Stimulated activated CD4-positive, alpha-beta T cell treated with anti-CD3 and anti-CD28 coated beads, TNF-alpha, amount 100 ng/mL, for 48 hours (primary cell): ENCODE measurements around the gene SPOCK2.
A peak's percentile ranks its signal among the peaks of the same experiment; 100 is the strongest.

ENCODE experiments used
- DNase-seq, 3 donors: peaks; one replicate each; pipeline ENCODE4 v3.0.0-alpha.2; 2020; ENCODE audit warnings: low read depth in 3 of 3

SPOCK2 gene

DNA sequence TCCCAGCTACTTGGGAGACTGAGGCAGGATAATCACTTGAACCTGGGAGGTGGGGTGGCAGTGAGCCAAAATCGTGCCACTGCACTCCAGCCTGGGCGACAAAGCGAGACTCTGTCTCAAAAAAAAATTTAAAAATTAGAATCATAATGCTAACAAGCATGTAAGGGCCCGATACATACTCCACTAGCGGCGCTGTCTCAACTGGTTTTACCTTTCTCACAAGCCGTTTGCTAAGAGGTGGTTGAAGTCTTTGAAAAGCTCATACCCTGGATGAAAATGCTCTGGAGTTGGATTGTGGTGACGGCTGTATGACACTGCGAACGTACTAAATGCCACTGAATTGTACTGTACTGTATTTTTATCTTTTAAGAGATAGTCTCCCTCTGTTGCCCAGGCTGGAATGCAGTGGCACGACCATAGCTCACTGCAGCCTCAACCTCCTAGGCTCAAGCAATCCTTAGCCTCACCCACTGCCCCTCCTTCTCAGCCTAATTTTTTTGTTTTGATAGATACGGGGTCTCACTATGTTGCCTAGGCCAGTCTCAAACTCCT lies 29.9 kb downstream of the SPOCK2 start:
- DNase-seq: no peak

DNA sequence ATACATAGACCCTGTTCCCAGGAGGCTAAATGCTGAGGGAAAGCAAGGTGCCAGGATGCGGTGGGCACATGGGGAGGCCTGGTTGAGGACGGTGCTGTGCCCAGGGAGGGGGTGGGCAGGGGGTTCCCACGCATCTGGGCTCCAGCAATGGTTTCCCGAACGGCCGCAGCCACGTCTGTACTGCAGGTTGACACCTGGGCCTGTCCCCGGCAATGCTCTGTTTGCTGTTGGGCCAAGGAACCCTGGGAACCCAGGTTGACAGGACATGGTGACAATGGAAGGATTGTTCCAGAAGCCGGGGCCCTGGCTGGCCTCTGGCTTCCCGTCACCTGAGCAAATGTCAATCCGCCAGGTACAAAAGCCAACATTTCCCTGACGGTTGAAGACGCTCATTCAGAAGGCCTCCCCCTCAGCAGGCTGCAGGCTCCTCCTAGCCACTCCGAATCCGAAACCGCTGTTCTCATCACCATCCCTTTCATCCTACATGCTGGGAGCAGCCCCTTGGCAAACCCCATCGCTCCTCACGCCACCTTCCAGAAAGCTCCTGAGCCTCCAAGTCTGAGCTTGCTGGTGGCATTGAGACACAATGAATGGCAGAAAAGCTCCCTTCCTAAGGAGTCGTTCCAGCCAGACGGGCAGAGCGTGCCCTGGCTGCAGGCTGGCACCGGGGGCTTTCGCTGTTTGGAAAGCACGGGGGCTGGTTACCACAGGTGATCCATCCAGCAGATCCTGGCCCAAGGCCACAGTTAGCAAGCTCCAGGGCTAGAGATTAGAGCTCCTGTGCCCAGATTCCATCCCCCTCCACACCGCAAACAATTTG lies 31.2 kb downstream of the SPOCK2 start:
- no peak for DNase-seq

DNA sequence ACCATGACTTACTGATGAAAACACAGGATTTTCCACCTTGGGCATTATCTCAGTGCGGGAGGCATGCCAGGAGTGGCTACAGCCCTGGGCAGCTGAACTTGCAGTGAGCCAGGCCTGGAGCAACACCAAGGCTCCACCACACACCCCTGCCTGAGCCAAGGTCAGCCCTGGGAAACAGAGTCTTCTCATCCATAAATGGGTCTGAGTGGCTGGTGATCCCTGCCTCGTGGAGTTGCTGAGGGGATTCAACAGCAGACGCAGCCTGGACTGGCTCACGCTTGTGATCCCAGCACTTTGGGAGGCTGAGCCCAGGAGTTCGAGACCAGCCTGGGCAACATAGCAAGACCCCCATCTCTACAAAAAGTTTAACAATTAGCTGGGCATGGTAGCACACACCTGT lies 32.2 kb downstream of the SPOCK2 start:
- DNase-seq: no peak

DNA sequence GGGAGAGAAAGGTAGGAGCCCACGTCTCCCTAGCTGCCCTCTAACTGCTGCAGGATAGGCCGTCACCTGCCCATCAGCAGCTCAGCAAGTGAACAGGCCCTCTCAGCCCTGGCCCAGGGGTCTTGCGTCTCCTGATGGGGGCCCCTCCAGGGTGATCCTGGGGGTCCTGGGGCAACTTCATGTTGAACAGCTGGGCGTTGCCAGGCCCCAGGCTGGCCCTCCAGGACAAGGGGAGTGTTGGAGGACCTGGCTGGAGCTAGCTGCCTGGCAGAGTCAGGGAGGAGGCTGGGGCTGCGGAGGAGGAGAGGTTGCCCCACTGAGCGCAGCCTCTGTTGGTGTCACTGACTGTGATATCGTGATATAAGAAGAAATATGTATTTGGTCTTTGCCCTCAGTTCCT lies 34.7 kb downstream of the SPOCK2 start:
- no peak for DNase-seq

DNA sequence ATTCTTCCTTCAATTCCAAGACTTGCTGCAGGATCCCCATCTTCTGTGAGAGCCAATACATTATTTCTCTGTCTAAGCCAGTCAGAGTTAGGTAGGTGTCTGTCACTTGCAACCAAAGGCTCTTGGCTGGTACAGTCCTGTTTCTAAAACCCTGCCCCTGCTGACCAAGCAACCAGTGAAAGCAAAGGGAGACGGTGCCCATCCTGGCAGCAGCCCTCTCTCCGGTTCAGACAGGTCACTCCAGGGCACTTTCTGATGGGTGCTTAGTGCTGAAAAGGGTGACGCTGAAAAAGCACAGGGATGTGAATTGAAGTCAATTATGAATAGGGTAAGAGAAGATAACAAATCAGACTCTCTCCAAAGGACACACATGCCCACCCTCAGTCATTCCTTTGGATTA lies 37.5 kb downstream of the SPOCK2 start:
- DNase-seq: no peak

DNA sequence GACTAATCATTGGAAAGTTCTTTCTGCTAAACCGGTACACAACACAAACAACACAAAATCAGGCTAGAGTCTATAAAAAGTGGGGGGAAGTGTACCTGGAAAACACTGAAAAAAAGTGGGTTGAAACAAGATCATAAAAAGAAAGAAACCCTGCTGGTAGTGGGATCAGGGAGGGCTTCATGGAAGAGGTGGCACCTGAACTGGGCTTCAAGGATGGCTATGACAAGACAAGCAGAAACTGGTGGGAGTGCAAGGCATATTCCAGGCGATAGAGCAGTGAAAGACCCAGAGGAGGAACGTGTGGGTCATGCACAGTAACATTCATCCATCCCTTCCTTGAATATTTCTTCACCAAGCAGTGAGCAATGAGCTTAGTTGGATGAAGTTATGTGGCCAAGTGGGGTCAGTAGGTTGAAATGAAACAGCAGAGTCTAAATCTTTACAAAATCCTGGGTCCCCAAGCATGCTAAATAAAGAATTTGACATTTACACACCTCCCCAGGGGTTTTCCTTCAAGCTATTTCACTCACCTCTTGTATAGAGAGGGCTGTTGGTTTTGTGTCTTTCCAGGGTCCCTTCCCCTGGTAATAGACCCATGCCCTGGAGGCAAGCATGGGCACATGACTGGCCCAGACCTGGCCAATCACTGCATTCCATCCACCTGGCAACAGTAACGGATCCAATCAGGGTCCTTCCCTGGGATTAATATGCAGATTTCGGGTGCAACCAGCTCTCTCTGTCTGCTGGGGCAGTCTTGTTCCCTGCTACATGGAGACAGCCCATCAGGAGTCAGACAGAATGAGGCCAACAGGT lies 38.2 kb downstream of the SPOCK2 start:
- no peak for DNase-seq

DNA sequence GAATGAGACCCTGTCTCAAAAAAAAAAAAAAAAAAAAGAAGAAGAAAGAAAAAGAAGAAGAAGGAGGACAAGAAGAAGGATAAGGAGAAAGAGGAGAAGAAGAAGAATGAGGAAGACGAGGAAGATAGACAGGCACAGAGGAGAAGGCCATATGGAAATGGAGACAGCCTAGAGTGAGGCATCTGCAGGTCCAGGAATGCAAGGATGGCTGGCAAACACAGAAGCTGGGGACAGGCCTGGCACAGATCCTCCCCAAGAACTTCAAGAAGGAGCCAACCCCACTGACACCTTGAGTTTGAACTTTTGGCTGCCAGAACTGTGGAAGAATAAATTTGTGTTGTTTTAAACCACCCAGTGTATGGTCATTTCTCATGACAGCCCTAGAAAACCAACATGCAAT lies 38.9 kb downstream of the SPOCK2 start:
- no peak for DNase-seq

DNA sequence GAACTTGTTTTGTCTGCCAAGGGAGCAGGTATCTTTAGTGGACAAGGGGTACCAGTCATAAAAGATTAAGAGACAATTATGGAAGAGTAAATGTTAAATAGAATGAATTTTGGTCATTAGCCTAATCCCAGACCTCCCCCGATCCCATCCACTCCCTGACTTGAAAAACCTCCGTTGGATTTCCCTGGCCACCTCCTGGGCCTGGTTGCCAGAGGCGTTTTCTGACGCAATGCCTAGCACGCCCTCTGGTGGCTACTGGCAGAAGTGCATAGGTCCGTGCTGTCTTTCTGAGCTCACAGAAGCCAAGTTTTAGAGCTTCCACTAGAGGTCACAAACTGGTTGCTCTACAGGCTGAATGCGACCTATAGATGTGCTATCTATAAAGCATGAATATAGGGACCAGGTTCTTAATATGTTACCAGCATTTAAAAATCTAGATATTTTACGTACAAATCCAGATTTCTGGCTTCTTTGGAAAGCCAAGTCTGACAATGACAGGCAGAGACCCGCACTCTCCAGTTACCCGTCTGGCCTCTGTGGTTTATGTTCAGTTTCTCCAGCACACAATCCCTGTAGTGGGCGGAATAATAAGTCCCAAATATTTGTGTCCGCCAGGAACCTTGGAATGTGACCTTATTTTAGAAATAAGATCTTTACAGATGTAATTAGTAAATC lies 39.8 kb downstream of the SPOCK2 start:
- peak; percentile 81 to 89 (median 87) for DNase-seq

DNA sequence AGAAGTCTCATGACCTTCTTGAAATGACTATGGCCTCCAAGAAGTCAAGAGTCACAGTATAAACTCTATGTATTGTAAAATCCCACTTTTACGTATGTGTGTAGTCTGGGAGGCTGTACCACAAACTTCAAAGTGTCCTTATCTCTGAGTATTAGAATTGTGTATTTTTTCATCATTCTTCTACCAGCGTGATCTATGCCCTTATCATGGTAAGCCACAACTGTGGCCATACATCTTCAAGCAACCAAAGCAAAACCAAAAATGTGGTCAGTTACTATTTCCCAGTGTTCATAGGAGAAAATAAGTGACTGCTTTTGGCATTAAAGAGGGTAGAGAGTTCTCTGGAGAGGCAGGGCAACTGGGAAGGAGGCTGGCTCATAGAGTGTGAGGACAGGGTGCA lies 42.8 kb downstream of the SPOCK2 start:
- no peak for DNase-seq

DNA sequence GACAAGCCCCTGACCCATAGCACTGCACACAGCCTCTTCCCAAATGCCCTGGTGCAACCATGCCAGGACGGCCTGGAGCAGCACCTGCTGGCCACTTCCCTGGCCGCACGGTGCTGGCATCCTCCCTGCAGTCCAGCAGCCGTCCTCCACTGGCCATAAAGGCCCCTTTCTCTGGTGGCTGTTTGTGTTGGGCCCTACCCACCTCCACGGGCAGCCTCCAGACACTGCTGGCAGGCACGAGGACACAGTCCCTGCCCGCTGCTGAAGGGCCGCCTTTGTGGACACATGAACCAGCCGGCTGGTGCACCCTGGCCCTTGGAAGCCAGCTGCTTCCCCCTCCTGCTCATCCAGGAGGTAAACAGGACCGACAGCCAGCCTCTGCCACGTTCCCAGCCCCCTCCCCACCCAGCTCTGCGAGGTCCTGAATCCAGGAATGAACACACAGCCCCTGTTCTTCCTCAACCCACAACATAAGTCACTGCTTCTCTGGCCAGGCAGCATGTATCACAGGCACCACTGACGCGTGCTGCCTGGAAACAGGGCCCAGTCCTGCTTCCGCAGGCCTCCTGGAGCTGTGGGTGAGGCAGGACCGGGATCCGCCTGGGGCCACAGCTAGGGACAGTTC lies 43.8 kb downstream of the SPOCK2 start:
- no peak for DNase-seq

DNA sequence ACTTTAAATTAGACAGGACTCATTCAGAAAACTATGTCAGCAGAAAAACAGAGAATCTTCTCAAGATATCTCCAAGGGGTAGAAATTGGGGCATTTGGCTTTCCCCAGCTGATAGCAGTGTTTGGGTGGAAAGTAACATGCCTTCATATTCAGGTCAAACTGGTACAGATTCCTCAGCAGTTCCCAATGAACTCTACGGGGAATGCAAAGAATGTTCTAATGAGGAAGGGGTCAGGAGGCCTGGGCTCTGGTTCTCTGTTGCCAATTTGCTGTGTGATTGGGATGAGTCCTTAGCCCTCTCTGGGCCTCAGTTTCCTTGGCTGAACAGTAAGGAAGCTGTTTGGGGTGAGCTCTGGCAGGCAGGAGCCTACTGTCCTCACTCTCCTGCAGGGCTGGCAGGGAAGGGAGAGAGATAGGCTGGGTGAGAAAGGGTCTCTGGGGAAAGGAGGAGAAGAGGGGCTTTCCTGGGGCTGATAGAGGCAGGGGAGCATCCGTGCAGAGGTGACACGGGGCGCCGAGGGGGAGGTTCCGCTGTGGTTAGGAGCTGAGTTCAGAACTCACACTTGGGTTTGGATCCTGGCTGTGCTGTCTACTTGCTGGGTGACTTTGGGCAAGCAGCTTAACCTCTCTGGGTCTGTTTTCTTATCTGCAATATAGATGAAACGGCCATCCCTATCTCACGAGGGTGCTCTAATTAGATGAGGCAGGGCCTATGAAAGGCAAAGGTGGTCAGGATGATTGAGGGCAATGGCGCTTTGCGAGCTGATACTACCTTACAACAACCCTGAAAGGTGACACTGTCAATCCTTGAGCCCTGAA lies 45.1 kb downstream of the SPOCK2 start:
- DNase-seq: no peak

DNA sequence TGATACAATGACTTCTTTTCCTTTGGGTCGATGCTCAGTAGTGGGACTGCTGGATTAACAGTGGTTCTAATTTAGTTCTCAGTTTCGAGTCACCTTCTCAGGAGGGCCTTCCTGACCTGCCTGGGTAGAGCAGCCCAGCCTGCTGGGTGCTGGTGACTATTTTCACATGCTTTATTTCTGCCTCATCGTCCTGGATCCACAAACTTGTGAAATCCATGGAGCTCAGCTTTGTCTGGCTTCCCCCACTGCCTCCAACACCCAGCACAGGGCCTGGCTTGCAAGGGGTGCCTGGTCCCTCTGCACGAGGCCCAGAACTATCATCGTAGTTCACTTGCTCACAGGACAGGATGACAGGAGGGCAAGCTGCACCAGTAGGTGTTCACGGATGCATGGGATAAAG lies 46.9 kb downstream of the SPOCK2 start:
- DNase-seq: no peak

DNA sequence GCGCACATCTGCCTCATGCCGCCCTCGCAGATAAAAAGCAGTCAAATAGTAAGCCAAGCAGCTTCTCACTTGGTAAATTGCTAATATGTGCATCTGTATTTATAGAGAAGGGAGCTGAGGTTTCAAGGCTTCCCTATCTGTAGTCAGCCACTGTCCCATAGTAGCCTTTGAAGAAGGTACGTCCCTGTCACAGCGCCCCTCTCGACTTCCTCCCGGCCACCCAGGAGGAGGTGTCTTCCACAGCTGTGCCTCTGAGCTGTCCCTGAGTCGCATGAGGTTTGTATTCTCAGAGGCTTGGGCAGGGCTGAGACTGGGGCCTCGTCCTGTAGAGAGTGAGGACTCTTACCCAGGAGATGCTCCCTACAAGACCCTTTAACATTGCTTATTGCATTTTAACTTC lies 49.0 kb downstream of the SPOCK2 start:
- no peak for DNase-seq

DNA sequence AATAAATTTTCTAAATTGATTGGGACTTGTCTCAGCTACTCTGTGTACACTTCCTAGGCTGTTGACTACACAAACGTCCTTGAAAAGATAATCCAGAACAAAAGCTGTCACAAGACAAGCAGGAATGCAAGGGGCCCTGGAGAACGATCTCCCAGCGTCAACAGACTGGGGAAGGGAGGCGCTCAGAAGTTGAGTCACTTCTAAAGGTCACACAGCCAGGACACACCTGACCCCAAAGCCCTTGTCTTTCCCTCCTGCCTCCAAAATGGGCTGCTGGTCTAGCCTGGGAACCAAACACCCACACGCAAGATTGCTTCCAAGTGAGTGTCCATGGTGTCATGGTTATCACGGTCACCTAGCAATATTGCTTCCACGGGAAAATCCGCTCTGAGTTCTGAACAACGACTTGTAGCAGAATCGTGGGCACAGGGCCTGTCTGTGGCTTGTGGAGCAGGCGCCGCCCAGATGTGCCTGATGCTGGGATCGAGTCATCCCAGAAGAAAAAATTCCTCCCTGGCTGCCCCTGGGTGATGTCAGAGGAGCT lies 49.8 kb downstream of the SPOCK2 start:
- DNase-seq: no peak

DNA sequence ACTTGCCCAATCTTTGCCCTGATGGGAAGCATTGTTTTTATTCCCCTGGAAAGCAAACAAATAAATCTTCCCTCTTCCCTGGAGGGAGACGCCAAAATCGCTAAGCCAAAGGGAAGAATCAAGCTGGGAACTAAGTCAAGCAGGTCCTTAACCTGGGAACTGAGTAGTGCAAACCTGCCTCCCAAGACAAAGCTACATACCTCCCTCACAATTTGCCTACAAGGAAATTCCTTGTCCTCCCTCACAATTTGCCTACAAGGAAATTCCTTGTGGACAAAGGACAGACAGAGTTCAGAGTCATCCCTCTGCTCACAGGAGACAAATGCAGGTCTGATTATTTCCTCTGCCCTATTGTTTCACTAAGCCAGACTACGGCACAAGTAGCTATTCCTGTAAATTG lies 50.5 kb downstream of the SPOCK2 start:
- DNase-seq: no peak

DNA sequence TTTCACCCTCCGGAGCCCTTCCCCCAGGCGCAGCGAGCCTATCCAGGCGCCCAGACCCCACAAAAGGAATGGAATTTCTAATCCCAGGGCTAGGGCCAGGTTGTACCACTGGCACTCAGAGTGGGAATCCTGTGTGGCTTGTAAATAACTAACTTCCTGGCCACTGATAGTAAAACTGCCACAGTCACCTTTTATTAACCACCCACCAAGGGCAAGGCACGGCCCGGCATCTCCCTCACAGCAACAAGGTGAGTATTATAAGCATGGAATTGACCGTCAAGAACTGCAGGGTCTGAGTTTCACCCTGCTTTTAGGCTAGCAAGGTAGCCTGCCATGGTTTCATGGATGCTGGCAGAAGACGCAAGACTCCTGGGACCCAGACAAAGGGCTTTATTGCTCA lies 51.1 kb downstream of the SPOCK2 start:
- DNase-seq: no peak

DNA sequence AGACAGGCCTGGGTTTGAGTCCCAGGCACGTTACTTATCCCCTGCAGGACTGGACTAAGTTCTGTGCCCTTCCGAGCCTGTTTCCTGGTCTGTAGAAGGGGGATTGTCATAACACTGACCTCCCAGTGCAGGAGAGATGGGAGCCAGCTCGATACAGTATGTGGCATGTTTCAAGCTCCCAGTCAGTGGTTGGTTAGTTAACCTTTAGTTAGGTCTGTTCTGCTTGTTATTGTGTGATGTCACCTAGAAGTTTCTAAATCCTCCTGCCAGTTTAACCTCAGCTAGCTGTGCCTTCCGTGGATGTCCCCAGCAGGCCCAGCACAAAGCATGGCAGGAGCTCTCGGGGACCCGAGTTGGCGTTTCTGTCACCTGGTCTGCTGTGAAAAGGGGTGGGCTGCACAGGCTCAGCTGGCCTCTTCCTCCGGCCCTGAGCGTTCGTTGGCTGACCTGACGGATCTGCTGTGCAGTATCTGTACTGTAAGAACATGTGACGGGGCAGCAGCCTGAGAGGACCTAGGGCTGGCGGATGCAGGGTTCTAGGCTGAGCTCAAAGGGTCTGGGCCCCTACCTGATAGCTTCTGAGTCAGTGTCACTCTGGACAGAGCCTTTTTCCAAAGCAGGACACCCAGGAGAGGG lies 53.0 kb downstream of the SPOCK2 start:
- no peak for DNase-seq

DNA sequence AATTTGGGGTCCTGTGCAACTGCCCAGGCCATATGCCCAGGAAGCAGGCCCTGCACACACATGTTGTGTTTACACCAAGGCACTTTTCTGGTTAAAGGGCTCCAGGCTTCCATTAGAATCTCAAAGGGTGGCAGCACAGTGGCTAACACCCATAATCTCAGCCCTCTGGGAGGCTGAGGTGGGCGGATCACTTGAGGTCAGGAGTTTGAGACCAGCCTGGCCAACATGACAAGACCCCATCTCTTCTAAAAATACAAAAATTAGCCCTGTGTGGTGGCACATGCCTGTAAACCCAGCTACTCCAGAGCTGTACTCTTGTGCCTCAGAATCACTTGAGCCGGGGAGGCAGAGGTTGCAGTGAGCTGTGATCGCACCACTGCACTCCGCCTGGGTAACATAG lies 53.6 kb downstream of the SPOCK2 start:
- DNase-seq: no peak

DNA sequence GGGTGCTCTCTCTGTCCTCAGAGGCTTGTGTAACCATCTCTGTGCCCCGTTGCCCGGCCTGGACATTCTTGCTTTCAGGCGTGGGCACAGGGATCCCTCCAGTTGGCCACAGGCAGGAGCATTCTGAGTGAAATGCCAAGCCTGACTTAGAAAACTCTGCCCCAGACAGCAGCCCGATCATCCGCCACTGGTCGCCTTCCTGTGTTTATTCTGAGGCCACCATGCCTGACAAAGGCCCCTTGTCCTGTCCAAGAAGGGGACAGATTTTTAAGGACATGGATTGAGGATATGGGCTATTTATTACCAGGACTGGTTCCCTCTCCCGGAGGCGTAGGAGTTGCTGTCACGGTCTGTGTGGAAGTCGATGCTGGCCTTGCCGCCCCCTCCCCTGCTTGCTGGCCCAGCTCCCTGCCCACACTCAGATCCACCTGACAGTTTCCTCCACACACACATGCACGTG lies 54.3 kb downstream of the SPOCK2 start:
- no peak for DNase-seq
